Measurements from ENCODE around the gene SDK1. TPM values are rescaled to one million over a fixed set of nuclear protein-coding genes. Genes with fewer than 3 reads are reported as not detected.
A peak's percentile ranks its signal among the peaks of the same experiment; 100 is the strongest.

SDK1 gene
- total RNA-seq, 1 donor = 0.36 TPM

DNA sequence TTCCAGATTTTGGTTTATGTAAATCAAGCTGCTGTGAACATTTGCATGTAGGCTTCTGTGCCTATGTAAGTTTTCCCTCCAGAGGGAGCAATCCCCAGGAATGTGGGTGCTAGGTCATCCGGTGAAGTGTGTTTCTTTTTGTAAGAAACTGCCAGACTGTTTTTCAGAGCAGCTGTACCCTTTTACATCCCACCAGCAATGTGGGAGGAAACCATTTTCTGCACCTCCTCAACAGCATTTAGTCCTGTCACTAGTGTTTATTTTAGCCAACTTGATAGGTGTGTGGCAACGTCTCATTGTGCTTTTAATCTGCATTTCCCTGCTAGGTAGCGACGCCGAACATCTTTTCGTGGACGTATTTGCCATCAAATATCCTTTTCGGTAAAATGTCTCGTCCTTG lies 985.3 kb downstream of the SDK1 start:
- Histone ChIP-seq H2AFZ (ENCODE audit: low read length) (no peak overlapping the region), H3K4me3 (ENCODE audit: insufficient read depth, low read length) (no peak overlapping the region), H4K20me1 (ENCODE audit: insufficient read depth, low read length) (no peaks in the 10 kb centered on the region), H3K79me2 (ENCODE audit: insufficient read depth, low read length) (no peaks in the 10 kb centered on the region), H3K36me3 (ENCODE audit: insufficient read depth, low read length) (no peaks in the 10 kb centered on the region), H3K9me3 (ENCODE audit: low read depth, low read length) (no peaks in the 10 kb centered on the region), H3K4me2 (ENCODE audit: insufficient read depth, low read length) (no peak overlapping the region), H3K27ac (ENCODE audit: low read depth, low read length) (no peak overlapping the region), H3K4me1 (ENCODE audit: insufficient read depth, low read length) (no peaks in the 10 kb centered on the region), H3K27me3 (ENCODE audit: insufficient read depth, low read length) (no peaks in the 10 kb centered on the region)
- DNase-seq (ENCODE audit: insufficient read length, low spot score, missing footprints) = no peak
- TF ChIP-seq, protein P1, sequence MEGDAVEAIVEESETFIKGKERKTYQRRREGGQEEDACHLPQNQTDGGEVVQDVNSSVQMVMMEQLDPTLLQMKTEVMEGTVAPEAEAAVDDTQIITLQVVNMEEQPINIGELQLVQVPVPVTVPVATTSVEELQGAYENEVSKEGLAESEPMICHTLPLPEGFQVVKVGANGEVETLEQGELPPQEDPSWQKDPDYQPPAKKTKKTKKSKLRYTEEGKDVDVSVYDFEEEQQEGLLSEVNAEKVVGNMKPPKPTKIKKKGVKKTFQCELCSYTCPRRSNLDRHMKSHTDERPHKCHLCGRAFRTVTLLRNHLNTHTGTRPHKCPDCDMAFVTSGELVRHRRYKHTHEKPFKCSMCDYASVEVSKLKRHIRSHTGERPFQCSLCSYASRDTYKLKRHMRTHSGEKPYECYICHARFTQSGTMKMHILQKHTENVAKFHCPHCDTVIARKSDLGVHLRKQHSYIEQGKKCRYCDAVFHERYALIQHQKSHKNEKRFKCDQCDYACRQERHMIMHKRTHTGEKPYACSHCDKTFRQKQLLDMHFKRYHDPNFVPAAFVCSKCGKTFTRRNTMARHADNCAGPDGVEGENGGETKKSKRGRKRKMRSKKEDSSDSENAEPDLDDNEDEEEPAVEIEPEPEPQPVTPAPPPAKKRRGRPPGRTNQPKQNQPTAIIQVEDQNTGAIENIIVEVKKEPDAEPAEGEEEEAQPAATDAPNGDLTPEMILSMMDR (IDR thresholded peaks at IDR 0.05; ENCODE audit: extremely low read depth, low read depth, low read length) = no peak

DNA sequence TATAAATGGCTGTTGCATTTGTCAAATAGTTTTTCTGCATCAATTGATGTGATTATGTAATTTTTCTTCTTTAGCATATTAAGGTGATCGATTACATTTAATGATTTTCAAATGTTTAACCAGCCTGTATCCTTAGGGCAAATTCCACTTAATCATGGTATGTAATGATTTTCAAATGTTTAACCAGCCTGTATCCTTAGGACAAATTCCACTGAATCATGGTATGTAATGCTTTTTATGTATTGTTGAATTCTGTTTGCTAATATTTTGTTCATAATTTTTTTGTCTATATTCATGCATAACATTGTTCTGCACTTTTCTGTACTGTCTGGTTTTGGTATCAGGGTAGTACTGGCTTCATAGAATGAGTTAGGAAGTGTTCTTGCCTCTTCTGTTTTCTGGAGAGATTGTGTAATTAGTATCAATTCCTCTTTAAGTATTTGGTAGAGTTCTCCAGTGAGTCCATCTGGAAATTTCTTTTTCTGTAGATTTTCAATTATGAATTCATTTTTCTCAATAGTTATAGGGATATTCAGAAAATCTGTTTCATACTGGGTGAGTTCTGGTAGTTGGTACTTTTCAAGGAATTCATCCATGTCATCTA lies 987.8 kb downstream of the SDK1 start:
- Histone ChIP-seq H3K4me3 (ENCODE audit: insufficient read depth, low read length) (no peak overlapping the region), H2AFZ (ENCODE audit: low read length) (no peak overlapping the region), H3K27ac (ENCODE audit: low read depth, low read length) (no peak overlapping the region), H3K27me3 (ENCODE audit: insufficient read depth, low read length) (no peaks in the 10 kb centered on the region), H3K4me1 (ENCODE audit: insufficient read depth, low read length) (no peaks in the 10 kb centered on the region), H3K9me3 (ENCODE audit: low read depth, low read length) (no peaks in the 10 kb centered on the region), H3K4me2 (ENCODE audit: insufficient read depth, low read length) (no peak overlapping the region), H4K20me1 (ENCODE audit: insufficient read depth, low read length) (no peaks in the 10 kb centered on the region), H3K79me2 (ENCODE audit: insufficient read depth, low read length) (no peaks in the 10 kb centered on the region), H3K36me3 (ENCODE audit: insufficient read depth, low read length) (no peaks in the 10 kb centered on the region)
- DNase-seq (ENCODE audit: insufficient read length, low spot score, missing footprints) = no peak
- TF ChIP-seq, protein P1 (IDR thresholded peaks at IDR 0.05; ENCODE audit: extremely low read depth, low read depth, low read length) = no peak

DNA sequence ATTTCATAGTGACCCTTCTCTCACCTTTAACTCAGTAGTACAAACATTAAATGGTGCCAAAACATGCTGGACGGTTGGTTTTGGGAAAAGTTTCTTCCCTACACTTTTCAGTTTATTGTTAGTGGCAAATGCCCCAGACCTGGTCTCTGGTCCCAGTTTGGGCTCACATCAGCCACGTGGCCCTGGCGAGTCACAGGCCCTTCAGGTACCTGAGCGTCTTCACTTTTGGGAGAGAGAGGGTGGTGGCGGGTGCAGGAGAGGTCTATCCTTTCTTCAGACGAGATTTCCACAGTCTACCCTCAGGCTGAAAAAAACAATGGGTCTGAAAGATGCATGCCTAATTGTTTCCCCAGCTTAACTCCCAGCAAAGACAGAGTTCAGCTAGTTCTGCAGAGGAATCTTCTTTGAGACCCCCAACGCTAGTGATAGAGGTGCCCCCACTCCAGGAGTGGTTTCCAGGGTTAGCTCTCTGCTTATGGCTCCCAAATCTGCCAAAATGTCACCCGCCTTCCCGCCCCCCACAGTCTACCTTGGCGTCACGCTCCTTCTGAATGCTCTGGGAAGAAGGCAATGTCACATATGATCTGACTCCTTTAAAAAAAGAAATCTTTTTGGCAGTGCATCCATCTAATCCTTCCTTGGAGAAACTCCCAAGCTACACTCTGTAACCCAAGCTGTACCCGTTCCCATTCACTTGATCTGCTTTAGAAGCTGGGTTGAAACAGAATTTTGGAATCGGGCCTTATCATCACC lies 996.3 kb downstream of the SDK1 start:
- Histone ChIP-seq H2AFZ (ENCODE audit: low read length) (no peak overlapping the region), H3K4me2 (ENCODE audit: insufficient read depth, low read length) (no peak overlapping the region), H3K27me3 (ENCODE audit: insufficient read depth, low read length) (no peaks in the 10 kb centered on the region), H3K79me2 (ENCODE audit: insufficient read depth, low read length) (no peaks in the 10 kb centered on the region), H3K27ac (ENCODE audit: low read depth, low read length) (no peak overlapping the region), H3K36me3 (ENCODE audit: insufficient read depth, low read length) (no peaks in the 10 kb centered on the region), H4K20me1 (ENCODE audit: insufficient read depth, low read length) (no peaks in the 10 kb centered on the region), H3K9me3 (ENCODE audit: low read depth, low read length) (no peaks in the 10 kb centered on the region), H3K4me1 (ENCODE audit: insufficient read depth, low read length) (no peaks in the 10 kb centered on the region), H3K4me3 (ENCODE audit: insufficient read depth, low read length) (no peak overlapping the region)
- TF ChIP-seq, protein P1 (IDR thresholded peaks at IDR 0.05; ENCODE audit: extremely low read depth, low read depth, low read length) = no peak
- DNase-seq (ENCODE audit: insufficient read length, low spot score, missing footprints) = no peak

DNA sequence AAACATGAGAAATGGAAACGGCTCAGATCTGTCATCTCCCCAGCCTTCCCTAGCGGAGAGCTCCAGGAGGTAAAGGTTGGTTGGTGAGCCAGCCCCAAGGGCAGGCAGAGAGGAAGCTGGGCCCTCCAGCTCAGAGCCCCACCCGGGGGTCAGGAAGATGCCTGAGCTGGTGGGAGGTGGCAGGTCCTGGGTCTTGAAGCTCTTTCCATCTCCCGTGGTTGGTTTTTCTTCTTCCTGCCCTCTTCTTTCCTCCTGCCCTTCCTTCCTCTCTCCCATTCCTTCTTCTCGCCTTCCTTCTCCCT lies 996.8 kb downstream of the SDK1 start:
- TF ChIP-seq, protein P1 (IDR thresholded peaks at IDR 0.05; ENCODE audit: extremely low read depth, low read depth, low read length) = no peak
- Histone ChIP-seq H3K4me2 (ENCODE audit: insufficient read depth, low read length) (no peak overlapping the region), H3K4me1 (ENCODE audit: insufficient read depth, low read length) (no peaks in the 10 kb centered on the region), H3K9me3 (ENCODE audit: low read depth, low read length) (no peaks in the 10 kb centered on the region), H2AFZ (ENCODE audit: low read length) (no peak overlapping the region), H3K4me3 (ENCODE audit: insufficient read depth, low read length) (no peak overlapping the region), H3K27me3 (ENCODE audit: insufficient read depth, low read length) (no peaks in the 10 kb centered on the region), H3K36me3 (ENCODE audit: insufficient read depth, low read length) (no peaks in the 10 kb centered on the region), H3K79me2 (ENCODE audit: insufficient read depth, low read length) (no peaks in the 10 kb centered on the region), H3K27ac (ENCODE audit: low read depth, low read length) (no peak overlapping the region), H4K20me1 (ENCODE audit: insufficient read depth, low read length) (no peaks in the 10 kb centered on the region)
- peak; percentile 54 for DNase-seq (ENCODE audit: insufficient read length, low spot score, missing footprints)

Measured in osteoblast (primary cell).